Astrocyte (in vitro differentiated cells and primary cell): Measurements from ENCODE around the gene EFCAB13. TPM values are rescaled to one million over a fixed set of nuclear protein-coding genes. Genes with fewer than 3 reads are reported as not detected.

Source experiments
- DNase-seq: peaks from one replicate; pipeline ENCODE4 v3.0.0-alpha.2; 2010; ENCODE audit warnings: low read depth
- FAIRE-seq: peaks from 2 replicates; lab custom pipeline; 2011; peaks lifted over from hg19 to GRCh38; lab: Jason Lieb, UNC
- H2AFZ ChIP-seq: 2 replicates; pipeline ENCODE4 v1.6.0; 2012; ENCODE audit warnings: low read depth, low read length, inconsistent platforms
- H3K27ac ChIP-seq: 2 replicates; pipeline ENCODE4 v1.5.1; 2011; ENCODE audit warnings: low read depth, low read length, inconsistent platforms
- H3K27me3 ChIP-seq: 2 replicates; pipeline ENCODE4 v1.6.0; 2011; ENCODE audit warnings: low read length, inconsistent platforms; ENCODE audit not compliant: insufficient read depth
- H3K36me3 ChIP-seq: 2 replicates; pipeline ENCODE4 v1.5.1; 2011; ENCODE audit warnings: low read length, inconsistent platforms; ENCODE audit not compliant: insufficient read depth
- H3K4me1 ChIP-seq: 2 replicates; pipeline ENCODE4 v1.5.1; 2011; ENCODE audit warnings: low read length, inconsistent platforms; ENCODE audit not compliant: insufficient read depth
- H3K4me2 ChIP-seq: 2 replicates; pipeline ENCODE4 v1.6.0; 2012; ENCODE audit warnings: low read length, inconsistent platforms
- H3K4me3 ChIP-seq: 2 replicates; pipeline ENCODE4 v1.5.1; 2011; ENCODE audit warnings: low read depth, mild to moderate bottlenecking, low read length, inconsistent platforms; ENCODE audit not compliant: insufficient read depth
- H3K79me2 ChIP-seq: 2 replicates; pipeline ENCODE4 v1.6.0; 2012; ENCODE audit warnings: mild to moderate bottlenecking, low read length, inconsistent platforms; ENCODE audit not compliant: insufficient read depth
- H3K9ac ChIP-seq: 2 replicates; pipeline ENCODE4 v1.6.0; 2012; ENCODE audit warnings: mild to moderate bottlenecking, low read length, inconsistent platforms
- H3K9me3 ChIP-seq: 2 replicates; pipeline ENCODE4 v1.5.1; 2012; ENCODE audit warnings: low read depth, mild to moderate bottlenecking, low read length, inconsistent platforms; ENCODE audit not compliant: insufficient read depth
- H4K20me1 ChIP-seq: 2 replicates; pipeline ENCODE4 v1.6.0; 2012; ENCODE audit warnings: low read length, inconsistent platforms; ENCODE audit not compliant: insufficient read depth
- H3K27ac Mint-ChIP-seq: one replicate; pipeline ENCODE4 v1.8.0; 2021; ENCODE audit warnings: mild to moderate bottlenecking, mixed read lengths; ENCODE audit not compliant: unreplicated experiment
- H3K27me3 Mint-ChIP-seq: one replicate; pipeline ENCODE4 v1.8.0; 2021; ENCODE audit warnings: low read depth, mixed read lengths; ENCODE audit not compliant: unreplicated experiment
- H3K36me3 Mint-ChIP-seq: one replicate; pipeline ENCODE4 v1.8.0; 2021; ENCODE audit warnings: low read depth, mixed read lengths; ENCODE audit not compliant: unreplicated experiment
- H3K4me1 Mint-ChIP-seq: one replicate; pipeline ENCODE4 v1.8.0; 2021; ENCODE audit warnings: low read depth, mixed read lengths; ENCODE audit not compliant: unreplicated experiment
- H3K4me3 Mint-ChIP-seq: one replicate; pipeline ENCODE4 v1.8.0; 2021; ENCODE audit warnings: mild to moderate bottlenecking, moderate library complexity, mixed read lengths; ENCODE audit not compliant: unreplicated experiment
- H3K9me3 Mint-ChIP-seq: one replicate; pipeline ENCODE4 v1.8.0; 2021; ENCODE audit warnings: mild to moderate bottlenecking, mixed read lengths; ENCODE audit not compliant: unreplicated experiment
- EZH2 ChIP-seq: IDR thresholded peaks from 2 replicates; pipeline ENCODE4 v1.6.1; 2012; ENCODE audit warnings: mild to moderate bottlenecking, low read length, inconsistent platforms; ENCODE audit not compliant: insufficient read depth
- total RNA-seq: library from RNA; stranded (reverse); gene quantifications from 2 replicates; pipeline ENCODE4 v1.2.1, GENCODE V29; 2021
- TF ChIP-seq, protein P1 (sequence below): IDR thresholded peaks from 2 replicates; pipeline ENCODE4 v1.5.1; 2011; ENCODE audit warnings: low read depth, mild to moderate bottlenecking, inconsistent platforms, low read length, moderate library complexity; ENCODE audit not compliant: insufficient read depth

EFCAB13 gene
- total RNA-seq, 1 donor from 2014 or later, result 0.66 TPM

DNA sequence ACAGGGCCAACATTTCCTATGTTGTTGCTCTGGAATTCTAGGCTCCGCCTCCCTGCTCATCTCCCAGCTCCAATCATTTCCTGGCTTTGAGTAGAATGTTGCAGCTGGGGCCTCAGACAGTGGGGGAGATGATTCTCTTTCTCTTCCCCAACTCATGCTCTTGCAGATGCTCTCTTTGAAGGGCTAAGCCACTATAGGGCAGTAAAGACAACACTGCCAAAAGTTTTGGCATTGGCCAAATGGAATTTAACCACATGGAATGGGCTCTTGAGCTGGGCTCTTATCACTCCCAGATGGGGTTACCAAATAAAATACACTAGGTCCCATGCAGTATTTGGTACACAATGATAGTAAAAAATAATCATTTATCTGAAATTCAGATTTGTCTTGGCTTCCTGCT, 19.6 kb upstream of the EFCAB13 start:
- no peak for DNase-seq
- Histone ChIP-seq H4K20me1 (no peaks in the 10 kb centered on the region), H3K9me3 (peaks cover 3% of the 10 kb centered on the region), H3K27me3 (no peaks in the 10 kb centered on the region), H3K4me1 (peaks cover 14% of the 10 kb centered on the region), H3K27ac (no peak overlapping the region), H3K4me3 (no peak overlapping the region), H3K4me2 (no peak overlapping the region), H3K9ac (no peak overlapping the region), H2AFZ (no peak overlapping the region), H3K79me2 (no peaks in the 10 kb centered on the region), H3K36me3 (peaks cover 3% of the 10 kb centered on the region)
- Mint-ChIP-seq H3K9me3 (peaks cover 4% of the 10 kb centered on the region), H3K36me3 (peaks cover 44% of the 10 kb centered on the region), H3K4me3 (no peak overlapping the region), H3K27me3 (no peaks in the 10 kb centered on the region), H3K4me1 (peaks cover 18% of the 10 kb centered on the region), H3K27ac (no peak overlapping the region)
- no peak for FAIRE-seq
- TF ChIP-seq, protein P1, sequence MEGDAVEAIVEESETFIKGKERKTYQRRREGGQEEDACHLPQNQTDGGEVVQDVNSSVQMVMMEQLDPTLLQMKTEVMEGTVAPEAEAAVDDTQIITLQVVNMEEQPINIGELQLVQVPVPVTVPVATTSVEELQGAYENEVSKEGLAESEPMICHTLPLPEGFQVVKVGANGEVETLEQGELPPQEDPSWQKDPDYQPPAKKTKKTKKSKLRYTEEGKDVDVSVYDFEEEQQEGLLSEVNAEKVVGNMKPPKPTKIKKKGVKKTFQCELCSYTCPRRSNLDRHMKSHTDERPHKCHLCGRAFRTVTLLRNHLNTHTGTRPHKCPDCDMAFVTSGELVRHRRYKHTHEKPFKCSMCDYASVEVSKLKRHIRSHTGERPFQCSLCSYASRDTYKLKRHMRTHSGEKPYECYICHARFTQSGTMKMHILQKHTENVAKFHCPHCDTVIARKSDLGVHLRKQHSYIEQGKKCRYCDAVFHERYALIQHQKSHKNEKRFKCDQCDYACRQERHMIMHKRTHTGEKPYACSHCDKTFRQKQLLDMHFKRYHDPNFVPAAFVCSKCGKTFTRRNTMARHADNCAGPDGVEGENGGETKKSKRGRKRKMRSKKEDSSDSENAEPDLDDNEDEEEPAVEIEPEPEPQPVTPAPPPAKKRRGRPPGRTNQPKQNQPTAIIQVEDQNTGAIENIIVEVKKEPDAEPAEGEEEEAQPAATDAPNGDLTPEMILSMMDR, result no peak
- no peak for TF ChIP-seq EZH2

DNA sequence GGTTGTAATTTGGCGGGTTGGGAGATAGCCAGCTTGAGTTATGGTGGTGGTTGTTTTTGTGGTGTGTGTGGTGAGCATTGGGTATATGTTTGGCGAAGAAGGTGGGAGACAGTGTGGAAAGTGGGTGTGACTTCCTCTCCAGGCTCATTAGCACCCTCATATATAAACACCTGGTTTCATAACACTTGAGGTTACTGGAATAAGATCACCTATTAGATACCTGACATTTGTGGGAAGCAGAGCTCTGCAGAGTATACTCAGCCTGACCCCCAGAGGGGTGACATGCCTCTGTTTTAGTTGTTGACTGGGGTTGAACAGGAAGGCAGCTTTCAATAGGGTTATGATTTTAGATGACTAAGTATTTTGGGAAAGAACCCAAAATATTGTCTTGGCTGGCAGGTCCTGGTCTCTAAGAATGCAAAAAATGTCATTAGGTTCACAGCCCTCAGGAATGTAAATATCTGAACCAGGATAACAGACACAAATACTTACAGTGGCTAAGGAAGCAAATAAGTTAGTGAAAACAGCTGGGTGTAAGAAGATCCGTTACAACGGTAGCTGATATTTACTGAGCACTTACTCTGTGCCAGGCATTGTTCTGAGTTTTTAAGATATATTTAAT, 18.3 kb upstream of the EFCAB13 start:
- FAIRE-seq (peak; percentile 89), DNase-seq (peak; percentile 96)
- peaks cover 18% of the 10 kb centered on the region for H3K4me1 Mint-ChIP-seq

More for the DNA sequence above, 18.3 kb upstream of the EFCAB13 start:
- Histone ChIP-seq H3K4me1 (peaks cover 14% of the 10 kb centered on the region), H2AFZ (no peak overlapping the region), H3K4me2 (peak overlapping the region; percentile 53), H3K27me3 (no peaks in the 10 kb centered on the region), H4K20me1 (no peaks in the 10 kb centered on the region), H3K4me3 (no peak overlapping the region), H3K9ac (no peak overlapping the region), H3K27ac (peak overlapping the region; percentile 53), H3K36me3 (peaks cover 1% of the 10 kb centered on the region), H3K9me3 (peaks cover 3% of the 10 kb centered on the region), H3K79me2 (no peaks in the 10 kb centered on the region)
- Mint-ChIP-seq H3K27me3 (no peaks in the 10 kb centered on the region), H3K36me3 (peaks cover 47% of the 10 kb centered on the region), H3K4me3 (no peak overlapping the region), H3K9me3 (peaks cover 4% of the 10 kb centered on the region), H3K27ac (peak overlapping the region; percentile 42)
- TF ChIP-seq EZH2, result no peak
- TF ChIP-seq, protein P1, result no peak
